ENCODE results near the gene KCNJ3.

The KCNJ3 gene

DNA sequence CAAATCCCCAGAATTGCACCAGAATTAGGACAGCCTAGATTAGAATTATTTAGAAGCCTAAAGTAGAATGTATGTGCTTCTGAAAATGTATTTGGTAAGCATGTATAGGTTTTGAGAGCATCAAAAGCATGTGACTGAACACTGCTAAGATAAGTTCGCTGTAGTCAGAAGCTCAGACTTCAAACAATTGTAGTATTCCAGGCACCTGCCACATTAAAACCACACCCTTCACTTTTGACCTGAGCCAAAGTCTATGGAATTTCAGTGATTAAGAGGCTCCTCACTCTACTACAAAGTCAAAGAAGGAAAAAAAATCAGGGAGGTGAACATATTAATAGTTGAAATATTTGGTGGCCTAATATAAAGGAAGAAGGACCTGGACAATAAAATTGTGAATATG, 8.2 kb downstream of the KCNJ3 start:
- no peak for DNase-seq (ENCODE audit: low read depth in 2 of 2)

DNA sequence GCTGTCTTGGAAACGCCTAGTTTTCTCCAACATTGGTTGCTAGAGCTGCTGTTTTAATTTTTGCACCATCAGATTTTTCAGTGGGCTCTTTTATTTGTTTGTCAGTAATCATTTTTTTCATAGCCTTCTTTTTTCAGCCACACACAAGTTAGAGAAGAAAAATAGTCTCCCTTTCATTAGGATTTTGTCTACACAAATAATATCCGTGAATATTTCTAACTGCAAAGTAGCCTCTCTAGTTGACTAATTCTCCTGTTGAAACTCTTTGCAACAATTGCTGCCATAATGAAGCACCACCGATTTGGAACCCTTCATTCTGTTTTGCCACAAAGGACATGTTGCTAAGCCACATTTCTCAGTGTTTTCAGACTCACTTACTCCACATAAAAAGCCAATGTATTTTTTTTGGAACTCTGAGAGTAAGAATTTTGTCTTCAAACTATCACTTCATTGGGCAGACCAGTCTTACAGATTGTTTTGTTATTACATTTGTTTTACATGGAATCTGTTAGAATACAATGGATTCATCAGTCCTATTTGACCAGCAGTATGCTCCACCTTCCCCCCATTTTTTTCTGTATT, 9.6 kb downstream of the KCNJ3 start:
- DNase-seq (ENCODE audit: low read depth in 2 of 2): no peak

DNA sequence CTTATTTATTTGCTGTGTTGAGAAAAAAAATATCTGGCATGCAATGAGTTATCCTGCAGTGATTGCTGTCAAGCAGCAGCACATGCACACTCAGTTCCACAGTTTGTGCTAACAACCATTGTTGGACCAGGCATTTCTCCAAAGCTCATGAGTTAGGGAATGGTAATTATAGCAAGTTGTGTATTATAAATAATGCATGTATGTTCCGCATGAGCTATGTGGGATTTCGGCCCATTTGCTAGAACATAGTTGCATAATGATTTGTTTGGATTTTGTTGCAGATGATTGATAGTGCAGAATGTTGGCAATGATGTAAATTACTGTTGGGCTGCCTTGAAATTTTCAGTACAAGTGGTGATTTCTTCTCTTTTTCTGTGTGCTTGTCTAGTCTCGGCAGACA, 10.7 kb downstream of the KCNJ3 start:
- no peak for DNase-seq (ENCODE audit: low read depth in 2 of 2)

DNA sequence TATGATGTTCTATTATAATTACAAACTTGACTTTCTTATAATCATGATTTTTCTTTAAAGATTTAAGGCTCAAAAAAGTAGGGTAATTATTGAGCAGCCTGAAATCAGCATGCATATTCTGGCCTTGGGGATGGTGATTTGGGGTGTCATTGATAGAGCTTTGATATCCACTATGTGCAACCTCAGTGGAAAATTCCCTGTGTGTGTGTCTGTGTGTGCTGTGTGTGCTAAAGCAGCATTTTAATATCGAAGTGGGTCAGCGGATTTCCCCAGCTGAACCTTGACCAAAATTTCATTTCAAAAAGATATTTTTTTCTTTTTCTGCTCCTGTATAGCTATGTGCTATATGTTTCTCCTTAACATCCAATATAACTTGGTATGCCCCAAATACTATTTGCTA, 11.6 kb downstream of the KCNJ3 start:
- DNase-seq (ENCODE audit: low read depth in 2 of 2): no peak

DNA sequence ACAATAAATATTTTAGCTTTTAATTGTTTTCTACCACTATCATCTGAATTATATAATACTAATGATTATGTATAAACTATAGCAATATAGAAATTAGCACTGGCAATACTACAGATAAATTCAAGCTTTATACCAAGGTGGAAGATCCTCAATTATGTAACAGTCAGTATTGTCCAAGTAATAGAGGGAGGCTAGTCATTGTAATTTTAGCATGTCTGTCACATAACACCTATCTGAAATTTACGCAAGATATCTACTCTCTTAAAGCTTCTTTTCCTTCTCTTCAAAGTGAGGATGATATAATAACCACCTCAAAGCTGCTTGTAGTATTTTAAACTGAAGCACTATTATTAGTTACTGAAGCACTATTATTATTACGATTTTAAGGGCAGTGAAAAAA, 12.2 kb downstream of the KCNJ3 start:
- no peak for DNase-seq (ENCODE audit: low read depth in 2 of 2)

DNA sequence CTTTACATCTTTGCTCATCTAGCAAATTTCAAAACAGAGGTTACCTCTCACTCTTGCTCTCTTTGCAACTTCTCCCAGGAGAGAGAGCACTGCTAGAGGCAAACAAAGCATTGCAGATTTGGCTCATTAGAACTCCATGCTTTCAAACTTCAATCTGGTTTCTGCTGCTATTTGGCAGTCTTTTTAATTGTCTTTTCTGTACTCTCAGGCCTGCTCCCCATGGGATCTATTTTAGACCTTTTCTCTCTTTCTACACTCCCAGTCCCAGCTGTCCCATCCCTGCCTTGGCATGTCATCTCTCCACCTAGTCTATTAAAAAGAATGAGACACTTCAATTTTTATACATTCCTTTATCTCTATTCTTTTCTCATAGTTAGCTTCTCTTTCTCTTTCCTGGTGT, 15.2 kb downstream of the KCNJ3 start:
- no peak for DNase-seq (ENCODE audit: low read depth in 2 of 2)

DNA sequence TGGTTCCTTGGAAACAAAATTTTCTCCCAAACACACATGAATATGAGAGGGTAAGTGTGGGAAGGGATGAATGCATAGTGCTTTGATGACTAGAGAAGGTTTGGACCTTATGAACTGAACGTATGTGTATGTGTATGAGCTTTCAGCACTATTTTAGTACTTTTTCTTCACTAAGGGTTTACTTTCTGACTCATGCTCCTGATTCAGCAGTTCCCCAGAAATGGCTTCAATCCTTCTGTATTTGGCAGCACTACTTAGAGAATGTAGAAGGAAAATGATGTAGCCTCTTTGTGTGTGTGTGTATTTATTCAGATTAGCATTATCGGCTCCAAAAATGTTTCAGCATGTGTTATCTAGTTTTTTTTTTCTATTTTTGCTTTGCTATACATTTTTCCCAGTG, 22.2 kb downstream of the KCNJ3 start:
- no peak for DNase-seq (ENCODE audit: low read depth in 2 of 2)

DNA sequence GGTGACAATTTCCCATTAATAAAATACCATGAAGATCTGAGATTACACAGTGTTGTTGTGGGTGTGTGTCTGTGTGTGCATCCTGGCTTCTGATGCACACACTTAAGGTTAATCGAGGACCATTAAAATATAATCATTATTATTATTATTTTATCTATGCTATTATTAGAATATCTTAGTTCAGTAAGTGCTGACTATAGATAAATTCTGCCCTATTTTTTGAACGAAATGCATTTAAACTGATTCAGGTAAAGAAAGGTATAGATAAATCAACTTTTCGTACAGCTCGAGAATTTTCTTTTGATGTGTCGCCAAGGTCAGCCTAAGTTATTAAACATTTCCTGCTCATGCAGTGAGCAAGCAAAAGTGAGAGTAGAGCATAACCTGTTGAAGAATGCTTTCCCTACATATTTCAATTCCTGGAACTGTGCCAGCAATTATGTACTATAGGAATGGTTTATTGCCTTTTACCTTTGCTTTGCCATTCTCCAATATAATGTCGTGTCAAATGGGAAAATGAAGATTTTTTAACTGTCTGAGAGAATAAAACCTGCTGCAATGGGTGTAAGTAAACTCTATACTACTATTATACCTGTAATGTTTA, 25.8 kb downstream of the KCNJ3 start:
- DNase-seq (ENCODE audit: low read depth in 2 of 2): no peak

DNA sequence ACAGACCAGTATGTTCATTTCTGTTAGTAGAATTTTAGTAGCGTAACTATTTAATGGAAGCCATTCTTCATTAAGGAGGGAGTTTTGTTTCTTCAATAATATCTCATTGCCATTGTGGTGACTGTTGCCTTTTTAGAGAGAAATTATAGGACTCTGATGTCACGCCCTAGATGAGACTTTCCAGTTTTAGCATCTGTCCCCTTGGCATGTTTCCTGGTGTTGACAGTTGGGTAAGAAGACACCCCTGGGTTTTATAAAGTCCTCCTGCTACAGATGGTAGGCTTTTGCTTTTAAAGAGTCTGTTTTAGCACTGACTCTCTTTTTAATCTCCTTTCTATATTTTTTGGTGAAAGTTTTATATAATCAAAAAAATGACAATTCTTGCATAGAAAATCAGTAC, 41.9 kb downstream of the KCNJ3 start:
- DNase-seq (ENCODE audit: low read depth in 2 of 2): no peak

DNA sequence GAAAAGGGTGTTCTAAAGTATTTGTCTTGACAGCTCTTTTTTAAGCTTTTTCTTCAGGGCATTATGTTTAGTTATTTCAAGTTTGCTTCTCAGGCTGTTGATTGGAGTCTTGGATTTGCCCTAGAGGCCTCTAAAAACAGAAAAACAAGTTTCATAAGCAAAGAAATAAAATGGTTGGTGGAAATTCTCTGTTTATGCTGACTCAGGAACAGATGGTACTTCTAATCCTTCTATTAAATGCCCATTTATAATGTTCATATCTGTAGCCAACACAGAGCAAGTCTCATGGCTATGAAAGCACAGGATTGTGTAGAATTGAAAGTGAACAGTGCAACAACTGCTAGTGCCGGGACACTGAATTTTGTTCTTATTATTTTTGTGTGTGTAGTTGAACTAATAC, 60.4 kb downstream of the KCNJ3 start:
- DNase-seq (ENCODE audit: low read depth in 2 of 2): no peak

DNA sequence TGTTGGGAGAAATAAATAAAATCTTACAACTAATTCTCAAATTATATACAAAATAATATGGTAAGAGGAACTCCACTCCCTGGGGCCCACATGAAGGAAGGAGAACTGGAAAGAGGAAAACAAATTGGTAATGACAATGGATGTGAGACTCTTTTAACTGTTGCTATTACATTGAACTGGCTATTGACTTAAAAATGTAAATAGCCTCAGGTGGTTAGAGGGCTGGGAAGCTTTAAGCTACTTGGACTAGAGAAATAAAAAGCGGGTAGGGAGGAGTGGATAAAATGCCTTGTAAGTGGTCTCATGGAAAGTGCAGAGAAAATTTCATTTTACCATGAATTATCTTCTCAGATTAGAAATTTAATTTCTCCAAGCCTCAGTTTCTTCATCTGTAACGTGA, 64.1 kb downstream of the KCNJ3 start:
- no peak for DNase-seq (ENCODE audit: low read depth in 2 of 2)

DNA sequence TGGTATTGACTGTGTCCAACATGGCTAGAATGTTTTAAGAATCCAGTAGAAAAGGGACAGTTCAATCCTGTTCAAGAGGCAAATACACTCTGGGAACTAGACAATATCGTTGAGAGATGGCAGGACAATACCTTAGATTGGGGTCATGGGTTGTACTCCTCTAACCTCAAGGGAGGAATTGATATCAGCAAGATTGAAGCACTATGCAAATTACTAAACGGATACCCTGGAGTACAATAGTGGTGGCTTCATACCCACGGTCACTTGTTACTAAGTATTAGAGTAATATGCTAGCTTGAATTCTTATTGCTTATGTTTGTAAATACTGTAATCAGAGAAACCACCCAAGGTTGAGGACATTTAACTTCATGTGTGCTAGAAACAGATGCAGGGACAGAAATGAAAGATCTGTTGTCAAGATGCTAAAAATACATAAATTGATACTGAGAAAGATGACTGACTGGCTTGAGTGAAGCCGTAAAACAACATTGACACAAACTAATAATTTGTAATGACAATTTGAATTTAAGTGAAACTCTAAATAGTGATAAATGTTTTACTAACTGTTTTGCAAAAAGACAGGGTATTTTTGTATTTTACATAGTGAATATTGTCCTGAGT, 73.3 kb downstream of the KCNJ3 start:
- no peak for DNase-seq (ENCODE audit: low read depth in 2 of 2)

DNA sequence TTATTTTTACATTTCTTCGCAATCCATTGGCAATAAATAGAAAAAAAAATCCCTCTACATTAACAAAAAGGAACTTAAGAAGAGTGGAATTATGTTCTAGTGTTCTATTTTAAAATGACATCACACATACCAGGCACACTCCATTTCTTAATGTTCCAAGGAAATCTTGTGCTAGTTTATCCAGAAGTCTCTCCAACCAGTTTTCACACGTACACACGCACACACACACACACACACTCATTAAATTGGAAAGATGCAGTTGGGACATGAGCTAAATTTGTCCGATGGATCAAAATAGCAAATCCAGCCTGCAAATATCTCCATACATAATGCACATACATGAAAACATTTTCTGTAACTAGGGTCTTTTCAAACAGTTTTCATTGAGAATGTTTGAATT, 78.3 kb downstream of the KCNJ3 start:
- DNase-seq (ENCODE audit: low read depth in 2 of 2): no peak

DNA sequence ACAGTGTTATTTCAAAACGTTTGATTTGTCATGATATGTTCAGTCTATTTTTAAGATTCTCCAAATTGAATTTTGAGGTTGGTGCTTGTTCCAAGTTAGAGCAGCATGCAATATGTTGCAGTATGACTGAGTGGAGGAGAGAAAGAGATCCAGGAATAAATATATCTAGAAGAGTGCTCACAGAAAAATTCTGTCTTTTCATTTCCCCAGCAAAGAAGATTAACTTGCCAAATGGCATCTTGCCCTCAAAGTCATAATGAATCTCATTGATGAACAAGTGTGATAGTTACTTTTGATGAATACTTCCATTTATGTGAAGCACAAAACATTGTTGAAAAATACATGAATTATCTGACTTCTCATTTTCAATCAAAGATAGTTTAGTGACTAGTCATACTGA, 95.9 kb downstream of the KCNJ3 start:
- no peak for DNase-seq (ENCODE audit: low read depth in 2 of 2)

DNA sequence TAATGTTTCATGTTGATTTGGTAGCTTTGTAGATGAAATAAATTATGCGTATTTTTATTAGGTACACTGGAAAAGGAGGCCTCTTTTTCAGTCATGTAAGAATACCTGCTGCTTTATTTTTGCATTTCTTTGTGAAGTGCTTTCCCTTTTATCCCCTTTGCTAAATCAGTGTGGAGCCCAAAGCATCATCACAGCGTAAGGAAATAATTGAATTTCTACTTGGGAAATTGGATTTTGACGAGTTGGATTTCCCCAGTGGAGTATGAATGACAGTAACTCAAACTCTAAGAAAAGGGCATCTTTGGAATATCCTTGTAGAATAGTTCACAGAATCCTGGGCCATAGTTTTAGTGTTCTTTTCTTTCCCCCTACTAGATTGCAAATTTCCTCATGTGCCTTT, 97.2 kb downstream of the KCNJ3 start:
- no peak for DNase-seq (ENCODE audit: low read depth in 2 of 2)

DNA sequence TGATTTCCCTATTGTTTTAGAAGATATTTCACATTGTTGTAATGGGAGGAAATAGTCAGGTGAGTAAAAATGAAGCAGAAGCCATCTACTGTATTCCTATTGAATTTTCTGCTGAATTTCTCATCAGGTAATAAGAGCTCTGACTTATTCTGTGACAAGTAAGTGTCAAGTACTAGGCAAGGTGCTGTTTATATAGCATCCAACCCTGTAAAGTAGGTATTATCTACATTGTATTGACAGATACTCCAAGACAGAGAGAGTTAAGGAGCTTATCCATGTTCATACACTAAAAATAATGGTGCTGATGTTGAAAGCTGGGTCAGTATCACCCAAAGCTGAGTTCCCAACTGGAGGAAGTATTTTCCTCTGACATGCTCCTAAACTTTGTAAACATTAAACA, 106.0 kb downstream of the KCNJ3 start:
- DNase-seq (ENCODE audit: low read depth in 2 of 2): no peak

DNA sequence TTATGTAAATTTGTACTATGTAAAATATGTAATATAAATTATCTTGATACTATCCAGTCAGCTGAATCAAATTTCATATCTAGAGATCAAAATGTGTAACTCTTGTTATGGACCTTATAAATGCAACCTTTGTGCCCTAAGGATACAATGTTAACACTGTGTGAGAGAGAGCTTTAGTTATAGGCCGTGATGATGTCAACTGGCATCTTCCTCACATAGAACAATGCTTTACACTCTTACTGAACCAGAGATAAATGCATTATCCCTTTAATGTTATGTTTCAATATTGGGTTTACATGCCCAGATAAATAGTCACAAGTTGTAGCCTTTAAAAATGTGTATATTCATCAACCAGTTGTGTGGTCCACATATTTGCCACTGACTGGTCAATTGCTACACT, 115.1 kb downstream of the KCNJ3 start:
- no peak for DNase-seq (ENCODE audit: low read depth in 2 of 2)

DNA sequence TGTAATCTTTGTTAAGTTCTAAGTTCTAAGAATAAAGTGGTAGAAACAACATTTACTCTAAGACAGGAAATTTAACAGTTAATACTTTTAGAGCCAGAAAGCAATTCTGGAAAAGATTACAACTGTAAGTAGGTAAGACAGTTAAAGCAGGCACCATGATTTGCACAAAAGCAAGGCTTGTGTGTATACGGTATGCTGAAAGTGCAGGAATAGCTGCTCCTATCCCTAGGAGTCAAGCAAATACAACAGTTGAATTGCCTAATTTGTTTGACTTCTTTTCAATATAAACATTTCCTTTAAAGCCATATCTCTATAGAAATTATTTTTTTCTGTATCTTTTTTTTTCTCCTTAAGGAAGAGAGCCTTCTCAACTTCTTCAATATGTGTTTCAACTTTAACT, 116.4 kb downstream of the KCNJ3 start:
- DNase-seq (ENCODE audit: low read depth in 2 of 2): no peak

DNA sequence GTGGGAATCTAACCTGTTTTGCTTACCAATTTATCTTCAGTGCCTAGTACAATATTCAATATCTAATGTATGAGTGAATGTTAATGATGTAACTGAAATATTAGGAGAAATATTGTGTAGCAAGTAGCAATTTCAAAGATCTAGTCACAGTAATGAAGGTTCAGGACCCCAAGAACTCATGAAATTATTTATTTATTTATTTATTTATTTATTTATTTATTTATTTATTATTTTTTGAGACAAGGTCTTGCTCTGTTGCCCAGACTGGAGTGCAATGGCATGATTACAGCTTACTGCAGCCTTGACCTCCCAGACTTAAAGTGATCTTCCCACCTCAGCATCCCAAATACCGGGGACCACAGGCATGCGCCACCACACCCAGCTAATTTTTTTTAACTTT, 126.9 kb downstream of the KCNJ3 start:
- no peak for DNase-seq (ENCODE audit: low read depth in 2 of 2)

DNA sequence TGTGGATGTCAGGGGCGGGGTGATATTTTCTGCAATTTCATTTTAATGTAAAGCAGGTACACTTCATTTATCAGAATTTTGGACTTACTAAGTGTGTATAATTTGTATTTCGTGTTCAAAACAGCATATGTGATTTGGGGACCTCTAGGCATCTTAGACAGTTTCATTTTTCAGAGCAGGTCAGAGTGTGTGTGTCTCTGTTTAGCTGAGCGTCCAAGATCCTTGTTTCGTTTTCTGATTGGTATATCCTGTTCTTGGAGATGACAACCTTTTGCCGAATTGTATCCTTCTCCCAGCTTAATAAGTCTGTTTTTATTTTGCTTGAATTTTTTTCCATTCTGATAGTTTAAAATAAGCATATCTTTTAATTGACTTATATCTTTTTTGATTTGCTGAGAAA, 128.3 kb downstream of the KCNJ3 start:
- no peak for DNase-seq (ENCODE audit: low read depth in 2 of 2)

DNA sequence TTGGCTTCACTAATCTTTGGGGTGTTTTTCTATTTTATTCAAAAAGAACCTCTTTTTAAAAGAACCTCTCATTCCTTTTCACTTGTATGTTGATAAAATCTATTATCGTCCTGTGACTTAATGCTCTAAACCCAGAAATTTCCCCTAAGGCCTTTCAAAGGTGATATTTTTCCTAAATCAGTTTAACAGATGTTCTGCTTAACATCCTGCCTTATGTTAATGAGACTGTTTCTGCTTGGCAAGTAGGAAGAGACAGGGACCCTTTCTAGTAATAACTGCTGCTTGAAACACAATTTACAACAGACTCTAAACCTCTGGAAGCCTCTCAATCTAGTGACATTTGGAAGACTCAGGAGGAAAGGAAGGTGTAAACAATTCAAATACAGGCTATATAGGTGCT, 128.8 kb downstream of the KCNJ3 start:
- no peak for DNase-seq (ENCODE audit: low read depth in 2 of 2)

DNA sequence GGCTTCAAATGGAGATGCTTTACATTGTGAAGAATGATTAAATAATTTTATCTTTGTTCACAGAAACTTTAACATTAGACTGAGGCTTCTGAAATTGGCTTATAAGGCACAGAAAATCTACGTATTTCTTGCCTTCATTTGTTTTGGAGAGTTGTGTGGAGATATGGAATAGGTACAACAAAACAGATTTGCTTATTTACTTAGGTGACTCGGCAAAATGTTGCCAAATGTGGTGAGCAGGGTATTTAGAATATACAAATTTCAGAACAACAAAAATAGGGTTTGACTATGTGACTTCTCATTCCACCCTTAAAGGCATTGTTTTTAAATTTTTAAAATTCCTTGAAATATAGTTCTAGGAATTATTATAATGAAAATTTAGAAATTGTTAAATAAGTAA, 134.2 kb downstream of the KCNJ3 start:
- DNase-seq (ENCODE audit: low read depth in 2 of 2): no peak

DNA sequence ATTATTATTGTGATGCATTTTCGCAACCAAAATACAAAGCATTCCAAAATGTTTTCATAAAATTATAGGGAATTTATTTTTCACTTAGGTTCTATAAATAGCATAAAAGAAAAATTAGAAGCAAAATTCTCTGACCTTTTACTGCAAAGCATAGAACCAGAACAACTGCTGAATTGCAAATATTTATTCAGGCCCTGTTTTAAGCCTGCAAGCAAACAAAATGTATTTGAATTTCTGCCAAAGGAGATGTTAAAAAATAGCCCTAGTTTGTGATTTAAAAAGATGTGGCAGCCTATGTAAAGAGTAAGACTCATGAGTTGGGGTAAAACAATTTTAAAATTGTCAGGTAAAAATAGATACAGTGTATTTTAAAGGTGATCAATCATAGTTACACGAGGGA, 138.1 kb downstream of the KCNJ3 start:
- no peak for DNase-seq (ENCODE audit: low read depth in 2 of 2)

DNA sequence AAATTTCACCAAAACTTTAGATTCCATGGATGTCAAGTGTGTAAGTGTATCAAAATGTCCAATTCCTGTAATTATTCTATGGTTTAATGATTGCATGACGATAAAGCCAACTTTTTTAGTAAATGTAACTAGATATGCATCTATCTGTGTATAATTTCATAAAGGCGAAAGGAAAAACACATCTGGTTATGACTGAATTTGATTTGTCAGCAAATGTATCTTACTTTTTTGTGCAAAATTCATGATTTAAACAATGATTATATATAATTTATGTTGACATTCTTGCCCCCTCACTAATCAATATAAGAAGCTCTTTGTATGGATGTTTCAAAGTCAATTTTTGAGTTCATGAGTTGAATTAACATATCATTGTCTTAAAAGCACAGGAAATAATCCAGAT, 138.5 kb downstream of the KCNJ3 start:
- DNase-seq (ENCODE audit: low read depth in 2 of 2): no peak
